ENCODE data around the gene SPATA6. TPM values are rescaled to one million over a fixed set of nuclear protein-coding genes. Genes with fewer than 3 reads are reported as not detected.
"Not testable (repeated sequence)": the region's sequence is repeated elsewhere in the genome, so short reads cannot be mapped to it uniquely, and the experiment has no call there.

The SPATA6 gene
- total and polyA plus RNA-seq, 4 donors, result 1.1 to 5.5 (median 2.4) TPM

DNA sequence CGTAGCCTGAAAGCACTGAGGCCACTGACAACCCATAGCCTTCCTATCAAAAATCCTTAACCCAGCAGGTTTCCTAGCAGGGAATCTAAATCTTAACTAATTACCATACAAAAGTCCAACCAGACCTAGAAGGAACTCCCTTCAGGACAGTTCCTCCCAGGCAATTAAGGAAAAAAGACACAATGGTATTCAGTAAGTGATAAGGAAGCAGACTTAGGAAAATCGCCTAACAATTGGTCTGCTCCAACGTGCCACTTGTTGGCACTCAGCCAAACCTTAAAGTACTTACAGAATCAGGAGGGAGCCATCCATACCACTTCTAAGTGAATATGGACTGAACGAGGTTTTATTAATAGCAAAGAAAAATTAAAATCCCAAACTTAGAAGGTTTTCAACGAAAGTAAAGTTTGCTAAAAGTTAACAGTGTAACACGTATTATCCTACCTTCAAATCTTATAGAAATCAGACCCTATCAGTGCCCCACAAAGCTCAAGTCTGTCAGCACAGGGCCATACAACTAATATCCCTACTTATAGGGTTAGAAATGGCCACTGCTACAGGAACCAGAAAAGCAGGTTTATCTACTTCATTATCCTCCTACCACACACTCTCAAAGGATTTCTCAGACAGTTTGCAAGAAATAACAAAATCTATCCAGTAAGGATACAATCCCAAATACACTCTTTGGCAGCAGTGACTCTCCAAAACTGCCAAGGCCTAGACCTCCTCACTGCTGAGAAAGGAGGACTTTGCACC is 29.0 kb downstream of the SPATA6 start:
- Histone ChIP-seq H3K4me3 (ENCODE audit: low read depth in 1 of 3, low read length in 3 of 3) (no peak overlapping the region), H3K27ac (ENCODE audit: low read depth in 1 of 2, low read length in 2 of 2) (no peak overlapping the region), H3K4me1 (ENCODE audit: control insufficient read depth in 4 of 4, insufficient read depth in 4 of 4, low read length in 3 of 4) (no peaks in the 10 kb centered on the region), H3K9me3 (ENCODE audit: control insufficient read depth in 4 of 4, low read length in 3 of 4) (peaks cover 0 to 5% (median 3%) of the 10 kb centered on the region in 4 donors), H3K36me3 (ENCODE audit: control insufficient read depth in 4 of 4, insufficient read depth in 3 of 4, low read depth in 1 of 4, low read length in 3 of 4) (no peaks in the 10 kb centered on the region), H3K27me3 (ENCODE audit: control insufficient read depth in 4 of 4, insufficient read depth in 4 of 4, low read length in 3 of 4) (no peaks in the 10 kb centered on the region), H3K9ac (ENCODE audit: low read depth in 1 of 2, low read length in 2 of 2) (no peak overlapping the region)
- WGBS, result 70% methylated on average over 6 of the region's 6 CpGs
- TF ChIP-seq RXRA (IDR thresholded peaks at IDR 0.05), result no peak
- no peak for TF ChIP-seq FOXA2 (IDR thresholded peaks at IDR 0.05)
- TF ChIP-seq NR2F2 (IDR thresholded peaks at IDR 0.05), result no peak
- TF ChIP-seq, protein P1, sequence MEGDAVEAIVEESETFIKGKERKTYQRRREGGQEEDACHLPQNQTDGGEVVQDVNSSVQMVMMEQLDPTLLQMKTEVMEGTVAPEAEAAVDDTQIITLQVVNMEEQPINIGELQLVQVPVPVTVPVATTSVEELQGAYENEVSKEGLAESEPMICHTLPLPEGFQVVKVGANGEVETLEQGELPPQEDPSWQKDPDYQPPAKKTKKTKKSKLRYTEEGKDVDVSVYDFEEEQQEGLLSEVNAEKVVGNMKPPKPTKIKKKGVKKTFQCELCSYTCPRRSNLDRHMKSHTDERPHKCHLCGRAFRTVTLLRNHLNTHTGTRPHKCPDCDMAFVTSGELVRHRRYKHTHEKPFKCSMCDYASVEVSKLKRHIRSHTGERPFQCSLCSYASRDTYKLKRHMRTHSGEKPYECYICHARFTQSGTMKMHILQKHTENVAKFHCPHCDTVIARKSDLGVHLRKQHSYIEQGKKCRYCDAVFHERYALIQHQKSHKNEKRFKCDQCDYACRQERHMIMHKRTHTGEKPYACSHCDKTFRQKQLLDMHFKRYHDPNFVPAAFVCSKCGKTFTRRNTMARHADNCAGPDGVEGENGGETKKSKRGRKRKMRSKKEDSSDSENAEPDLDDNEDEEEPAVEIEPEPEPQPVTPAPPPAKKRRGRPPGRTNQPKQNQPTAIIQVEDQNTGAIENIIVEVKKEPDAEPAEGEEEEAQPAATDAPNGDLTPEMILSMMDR (IDR thresholded peaks at IDR 0.05; ENCODE audit: low read depth, low read length, missing input control), result no peak
- no peak for TF ChIP-seq JUND (IDR thresholded peaks at IDR 0.05)
- no peak for TF ChIP-seq HNF4A (conservative IDR thresholded peaks at IDR 0.05)
- TF ChIP-seq, protein P2, sequence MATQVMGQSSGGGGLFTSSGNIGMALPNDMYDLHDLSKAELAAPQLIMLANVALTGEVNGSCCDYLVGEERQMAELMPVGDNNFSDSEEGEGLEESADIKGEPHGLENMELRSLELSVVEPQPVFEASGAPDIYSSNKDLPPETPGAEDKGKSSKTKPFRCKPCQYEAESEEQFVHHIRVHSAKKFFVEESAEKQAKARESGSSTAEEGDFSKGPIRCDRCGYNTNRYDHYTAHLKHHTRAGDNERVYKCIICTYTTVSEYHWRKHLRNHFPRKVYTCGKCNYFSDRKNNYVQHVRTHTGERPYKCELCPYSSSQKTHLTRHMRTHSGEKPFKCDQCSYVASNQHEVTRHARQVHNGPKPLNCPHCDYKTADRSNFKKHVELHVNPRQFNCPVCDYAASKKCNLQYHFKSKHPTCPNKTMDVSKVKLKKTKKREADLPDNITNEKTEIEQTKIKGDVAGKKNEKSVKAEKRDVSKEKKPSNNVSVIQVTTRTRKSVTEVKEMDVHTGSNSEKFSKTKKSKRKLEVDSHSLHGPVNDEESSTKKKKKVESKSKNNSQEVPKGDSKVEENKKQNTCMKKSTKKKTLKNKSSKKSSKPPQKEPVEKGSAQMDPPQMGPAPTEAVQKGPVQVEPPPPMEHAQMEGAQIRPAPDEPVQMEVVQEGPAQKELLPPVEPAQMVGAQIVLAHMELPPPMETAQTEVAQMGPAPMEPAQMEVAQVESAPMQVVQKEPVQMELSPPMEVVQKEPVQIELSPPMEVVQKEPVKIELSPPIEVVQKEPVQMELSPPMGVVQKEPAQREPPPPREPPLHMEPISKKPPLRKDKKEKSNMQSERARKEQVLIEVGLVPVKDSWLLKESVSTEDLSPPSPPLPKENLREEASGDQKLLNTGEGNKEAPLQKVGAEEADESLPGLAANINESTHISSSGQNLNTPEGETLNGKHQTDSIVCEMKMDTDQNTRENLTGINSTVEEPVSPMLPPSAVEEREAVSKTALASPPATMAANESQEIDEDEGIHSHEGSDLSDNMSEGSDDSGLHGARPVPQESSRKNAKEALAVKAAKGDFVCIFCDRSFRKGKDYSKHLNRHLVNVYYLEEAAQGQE (IDR thresholded peaks at IDR 0.05), result no peak
- TF ChIP-seq HNF4G (IDR thresholded peaks at IDR 0.05), result no peak
- TF ChIP-seq SP1 (IDR thresholded peaks at IDR 0.05), result no peak
- TF ChIP-seq, protein P3, sequence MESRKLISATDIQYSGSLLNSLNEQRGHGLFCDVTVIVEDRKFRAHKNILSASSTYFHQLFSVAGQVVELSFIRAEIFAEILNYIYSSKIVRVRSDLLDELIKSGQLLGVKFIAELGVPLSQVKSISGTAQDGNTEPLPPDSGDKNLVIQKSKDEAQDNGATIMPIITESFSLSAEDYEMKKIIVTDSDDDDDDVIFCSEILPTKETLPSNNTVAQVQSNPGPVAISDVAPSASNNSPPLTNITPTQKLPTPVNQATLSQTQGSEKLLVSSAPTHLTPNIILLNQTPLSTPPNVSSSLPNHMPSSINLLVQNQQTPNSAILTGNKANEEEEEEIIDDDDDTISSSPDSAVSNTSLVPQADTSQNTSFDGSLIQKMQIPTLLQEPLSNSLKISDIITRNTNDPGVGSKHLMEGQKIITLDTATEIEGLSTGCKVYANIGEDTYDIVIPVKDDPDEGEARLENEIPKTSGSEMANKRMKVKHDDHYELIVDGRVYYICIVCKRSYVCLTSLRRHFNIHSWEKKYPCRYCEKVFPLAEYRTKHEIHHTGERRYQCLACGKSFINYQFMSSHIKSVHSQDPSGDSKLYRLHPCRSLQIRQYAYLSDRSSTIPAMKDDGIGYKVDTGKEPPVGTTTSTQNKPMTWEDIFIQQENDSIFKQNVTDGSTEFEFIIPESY (IDR thresholded peaks at IDR 0.05), result no peak
- no peak for TF ChIP-seq GABPA (IDR thresholded peaks at IDR 0.05 in 1 of 2, conservative IDR thresholded peaks at IDR 0.05 in 1 of 2)
- no peak for TF ChIP-seq TAF1 (conservative IDR thresholded peaks at IDR 0.05)
- TF ChIP-seq, protein P4, sequence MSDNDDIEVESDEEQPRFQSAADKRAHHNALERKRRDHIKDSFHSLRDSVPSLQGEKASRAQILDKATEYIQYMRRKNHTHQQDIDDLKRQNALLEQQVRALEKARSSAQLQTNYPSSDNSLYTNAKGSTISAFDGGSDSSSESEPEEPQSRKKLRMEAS (IDR thresholded peaks at IDR 0.05), result no peak
- TF ChIP-seq FOXA1 (IDR thresholded peaks at IDR 0.05), result no peak
- no peak for TF ChIP-seq YY1 (IDR thresholded peaks at IDR 0.05)
- no peak for TF ChIP-seq RAD21 (IDR thresholded peaks at IDR 0.05)
- TF ChIP-seq, protein P5, sequence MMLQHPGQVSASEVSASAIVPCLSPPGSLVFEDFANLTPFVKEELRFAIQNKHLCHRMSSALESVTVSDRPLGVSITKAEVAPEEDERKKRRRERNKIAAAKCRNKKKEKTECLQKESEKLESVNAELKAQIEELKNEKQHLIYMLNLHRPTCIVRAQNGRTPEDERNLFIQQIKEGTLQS (IDR thresholded peaks at IDR 0.05), result no peak
- no peak for DNase-seq (ENCODE audit: low spot score)

DNA sequence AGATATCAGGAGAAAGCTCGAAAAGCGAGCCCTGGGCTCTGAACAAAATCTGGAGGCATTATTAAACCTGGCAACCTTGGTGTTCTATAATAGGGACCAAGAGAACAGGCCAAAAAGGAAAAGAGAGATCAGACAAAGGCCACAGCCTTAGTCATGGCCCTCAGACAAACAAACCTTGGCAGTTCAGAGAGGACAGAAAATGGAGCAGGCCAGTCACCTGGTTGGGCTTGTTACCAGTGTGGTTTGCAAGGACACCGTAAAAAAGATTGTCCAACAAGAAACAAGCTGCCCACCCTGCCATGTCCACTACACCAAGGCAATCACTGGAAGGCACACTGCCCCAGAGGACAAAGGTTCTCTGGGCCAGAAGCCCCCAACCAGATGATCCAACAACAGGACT is 31.2 kb downstream of the SPATA6 start:
- 94% methylated on average over 3 of the region's 3 CpGs for WGBS
- not testable (repeated sequence) for H3K27ac ChIP-seq (ENCODE audit: low read depth in 1 of 2, low read length in 2 of 2); H3K36me3 ChIP-seq (ENCODE audit: control insufficient read depth in 4 of 4, insufficient read depth in 3 of 4, low read depth in 1 of 4, low read length in 3 of 4); H3K9ac ChIP-seq (ENCODE audit: low read depth in 1 of 2, low read length in 2 of 2); H3K27me3 ChIP-seq (ENCODE audit: control insufficient read depth in 4 of 4, insufficient read depth in 4 of 4, low read length in 3 of 4); H3K9me3 ChIP-seq (ENCODE audit: control insufficient read depth in 4 of 4, low read length in 3 of 4); H3K4me3 ChIP-seq (ENCODE audit: low read depth in 1 of 3, low read length in 3 of 3); DNase-seq (ENCODE audit: low spot score); H3K4me1 ChIP-seq (ENCODE audit: control insufficient read depth in 4 of 4, insufficient read depth in 4 of 4, low read length in 3 of 4)

Measured in liver (tissue), 9 donors.